ENCODE results near the gene KCNK3.

DNA sequence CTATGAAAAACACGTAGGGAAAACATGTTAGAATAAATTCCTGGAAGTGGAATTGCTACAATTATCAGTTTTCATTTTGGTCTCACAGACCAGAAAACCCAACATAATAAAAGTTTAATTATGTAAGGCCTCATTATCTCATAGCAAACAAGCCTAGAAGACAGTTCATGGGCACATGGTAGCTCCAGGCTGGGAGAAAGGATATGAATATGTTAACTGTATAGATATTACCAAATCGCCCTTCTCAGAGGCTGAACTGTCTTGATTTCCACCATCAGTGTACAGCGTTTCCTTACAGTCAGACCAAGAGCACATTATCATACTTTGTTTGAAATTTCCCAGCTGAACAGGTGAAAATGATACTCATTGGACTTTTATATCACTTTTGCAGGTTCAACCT lies 54.4 kb downstream of the KCNK3 start:
- TF ChIP-seq, protein P1, sequence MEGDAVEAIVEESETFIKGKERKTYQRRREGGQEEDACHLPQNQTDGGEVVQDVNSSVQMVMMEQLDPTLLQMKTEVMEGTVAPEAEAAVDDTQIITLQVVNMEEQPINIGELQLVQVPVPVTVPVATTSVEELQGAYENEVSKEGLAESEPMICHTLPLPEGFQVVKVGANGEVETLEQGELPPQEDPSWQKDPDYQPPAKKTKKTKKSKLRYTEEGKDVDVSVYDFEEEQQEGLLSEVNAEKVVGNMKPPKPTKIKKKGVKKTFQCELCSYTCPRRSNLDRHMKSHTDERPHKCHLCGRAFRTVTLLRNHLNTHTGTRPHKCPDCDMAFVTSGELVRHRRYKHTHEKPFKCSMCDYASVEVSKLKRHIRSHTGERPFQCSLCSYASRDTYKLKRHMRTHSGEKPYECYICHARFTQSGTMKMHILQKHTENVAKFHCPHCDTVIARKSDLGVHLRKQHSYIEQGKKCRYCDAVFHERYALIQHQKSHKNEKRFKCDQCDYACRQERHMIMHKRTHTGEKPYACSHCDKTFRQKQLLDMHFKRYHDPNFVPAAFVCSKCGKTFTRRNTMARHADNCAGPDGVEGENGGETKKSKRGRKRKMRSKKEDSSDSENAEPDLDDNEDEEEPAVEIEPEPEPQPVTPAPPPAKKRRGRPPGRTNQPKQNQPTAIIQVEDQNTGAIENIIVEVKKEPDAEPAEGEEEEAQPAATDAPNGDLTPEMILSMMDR (IDR thresholded peaks at IDR 0.05; ENCODE audit: insufficient read depth, low read depth, low read length): no peak
- TF ChIP-seq EZH2 (IDR thresholded peaks at IDR 0.05; ENCODE audit: insufficient read depth, low read length): no peak

Measured in astrocyte (in vitro differentiated cells and primary cell).